IMR-90 (cell line): Measurements from ENCODE around the gene CCND1.

Experiments used
- BHLHE40 ChIP-seq: fragments of 150-350 bp; IDR thresholded peaks from 2 replicates; pipeline ENCODE4 v1.6.1; 2016; ENCODE audit warnings: mild to moderate bottlenecking, low read depth, low read length
- CTCF ChIP-seq: conservative IDR thresholded peaks from 2 replicates; pipeline ENCODE4 v1.5.1; 2012; ENCODE audit warnings: mild to moderate bottlenecking, low read depth, low read length, improper control_type of control experiment
- MAZ ChIP-seq: IDR thresholded peaks from 2 replicates; pipeline ENCODE4 v1.6.1; 2012; ENCODE audit warnings: low read depth, mild to moderate bottlenecking, low read length, improper control_type of control experiment, moderate library complexity, borderline replicate concordance
- MXI1 ChIP-seq: IDR thresholded peaks from 2 replicates; pipeline ENCODE4 v1.6.1; 2012; ENCODE audit warnings: low read depth, mild to moderate bottlenecking, low read length, moderate library complexity, borderline replicate concordance
- POLR2A ChIP-seq: IDR thresholded peaks from 2 replicates; pipeline ENCODE4 v1.6.1; 2012; ENCODE audit warnings: mild to moderate bottlenecking, low read depth, low read length
- RAD21 ChIP-seq: IDR thresholded peaks from 2 replicates; pipeline ENCODE4 v1.6.1; 2012; ENCODE audit warnings: low read length, improper control_type of control experiment
- RFX5 ChIP-seq: IDR thresholded peaks from 2 replicates; pipeline ENCODE4 v1.8.0; 2012; ENCODE audit warnings: low read depth, mild to moderate bottlenecking, low read length, moderate library complexity
- TF ChIP-seq, protein P1 (sequence below): fragments of 150-350 bp; IDR thresholded peaks from 2 replicates; pipeline ENCODE4 v1.6.1; 2017; ENCODE audit warnings: mild to moderate bottlenecking, antibody characterized with exemption, low read length, low read depth

DNA sequence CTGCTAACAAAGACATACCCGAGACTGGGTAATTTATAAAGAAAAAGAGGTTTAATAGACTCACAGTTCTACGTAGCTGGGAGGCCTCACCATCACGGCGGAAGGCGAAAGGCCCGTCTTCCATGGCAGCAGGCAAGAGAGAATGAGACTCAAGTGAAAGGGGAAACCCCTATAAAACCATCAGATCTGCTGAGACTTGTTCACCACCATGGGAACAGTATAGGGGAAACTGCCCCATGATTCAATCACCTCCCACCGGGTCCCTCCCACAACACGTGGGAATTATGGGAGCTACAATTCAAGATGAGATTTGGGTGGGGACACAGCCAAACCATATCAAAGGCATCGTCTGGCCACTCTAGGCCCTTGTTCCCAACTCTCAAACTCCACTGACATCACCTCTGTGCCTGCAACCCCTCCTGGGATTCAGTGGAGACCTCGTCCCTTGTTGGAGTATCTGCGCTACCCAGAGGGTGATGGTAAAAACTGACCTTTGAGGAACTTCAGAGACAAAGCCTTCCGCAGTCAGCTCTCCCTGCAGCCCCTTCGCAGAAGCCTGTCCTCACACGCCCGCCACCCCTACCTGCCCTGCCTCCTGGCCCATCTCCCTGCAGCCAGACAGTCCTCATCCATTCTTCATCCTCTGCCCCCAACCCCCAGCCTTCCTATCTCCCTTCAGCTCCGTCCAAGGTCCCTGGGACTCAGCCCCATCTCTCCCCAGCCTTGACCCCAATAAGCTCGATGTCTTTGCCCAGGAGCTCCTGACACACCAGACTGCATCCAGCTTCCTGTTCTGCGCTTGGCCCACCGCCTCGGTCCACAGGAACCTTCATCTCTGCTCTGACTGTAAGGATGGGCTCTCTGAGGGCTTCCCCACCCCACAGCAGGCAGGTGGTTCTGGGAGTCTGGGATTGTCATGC lies 15.8 kb downstream of the CCND1 start:
- TF ChIP-seq CTCF (no peak), POLR2A (no peak), RFX5 (no peak), MAZ (no peak), RAD21 (no peak), BHLHE40 (no peak), MXI1 (no peak)
- TF ChIP-seq, protein P1, sequence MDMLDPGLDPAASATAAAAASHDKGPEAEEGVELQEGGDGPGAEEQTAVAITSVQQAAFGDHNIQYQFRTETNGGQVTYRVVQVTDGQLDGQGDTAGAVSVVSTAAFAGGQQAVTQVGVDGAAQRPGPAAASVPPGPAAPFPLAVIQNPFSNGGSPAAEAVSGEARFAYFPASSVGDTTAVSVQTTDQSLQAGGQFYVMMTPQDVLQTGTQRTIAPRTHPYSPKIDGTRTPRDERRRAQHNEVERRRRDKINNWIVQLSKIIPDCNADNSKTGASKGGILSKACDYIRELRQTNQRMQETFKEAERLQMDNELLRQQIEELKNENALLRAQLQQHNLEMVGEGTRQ: no peak
